Fibroblast of skin of right biceps (primary cell): ENCODE data around the gene EHBP1.
A peak's percentile ranks its signal among the peaks of the same experiment; 100 is the strongest.

Source experiments
- DNase-seq: peaks from one replicate; pipeline ENCODE4 v3.0.0-alpha.2; 2013

The EHBP1 gene

DNA sequence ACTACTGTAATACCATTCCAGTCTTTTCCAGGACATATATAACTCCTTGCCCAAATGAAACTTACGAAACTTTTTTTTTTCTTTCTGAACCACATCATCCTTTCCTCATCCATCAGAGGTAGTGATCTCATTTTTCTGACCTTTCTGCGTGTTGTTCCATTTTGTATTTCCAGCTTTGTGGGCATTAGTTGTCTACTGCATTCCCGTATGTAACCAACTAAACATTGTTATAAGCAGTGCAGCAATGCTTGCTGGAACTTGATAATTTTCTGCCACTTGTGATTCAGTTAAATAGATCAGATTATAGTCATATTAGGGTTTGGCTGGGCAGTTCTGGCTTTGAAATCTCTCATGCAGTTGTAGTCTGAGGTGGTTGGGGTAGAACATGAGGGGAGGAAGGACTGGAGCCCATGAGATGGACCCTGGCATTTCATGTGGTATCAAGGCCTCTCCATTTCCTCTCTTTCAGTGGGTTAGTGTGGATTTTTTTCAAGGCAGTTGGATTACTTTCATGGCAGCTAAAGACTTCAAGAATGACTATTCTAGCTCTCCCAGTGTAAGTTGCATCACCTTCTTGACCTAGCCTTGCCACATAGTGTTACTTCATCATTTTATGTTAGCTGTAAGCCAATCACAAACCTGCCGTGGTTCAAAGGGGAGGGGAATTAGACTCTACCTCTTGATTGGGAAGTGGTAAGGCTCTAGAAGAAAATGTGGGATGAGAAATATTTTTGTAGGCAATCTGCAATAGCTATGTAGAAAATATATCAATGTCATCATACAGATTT is 80.5 kb downstream of the EHBP1 start:
- peak; percentile 61 for DNase-seq

DNA sequence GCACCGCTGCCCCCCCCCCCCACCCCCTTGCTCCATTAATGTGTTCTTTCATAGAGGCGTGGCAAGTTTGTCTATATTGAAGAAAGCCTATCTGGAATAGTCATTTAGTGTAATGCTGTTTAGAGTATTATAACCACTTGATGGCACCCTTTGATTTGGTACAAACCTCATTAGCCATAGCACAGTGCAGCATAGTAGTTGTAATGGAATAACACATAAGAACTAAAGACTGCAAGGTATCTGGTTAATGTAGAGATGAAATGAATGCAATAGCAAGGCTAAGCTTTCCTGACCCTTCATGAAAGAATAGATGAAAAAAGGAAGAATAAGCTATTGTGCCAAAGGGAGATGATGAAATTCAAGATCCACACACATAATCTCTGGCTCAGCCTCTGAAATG is 81.9 kb downstream of the EHBP1 start:
- peak; percentile 44 for DNase-seq

DNA sequence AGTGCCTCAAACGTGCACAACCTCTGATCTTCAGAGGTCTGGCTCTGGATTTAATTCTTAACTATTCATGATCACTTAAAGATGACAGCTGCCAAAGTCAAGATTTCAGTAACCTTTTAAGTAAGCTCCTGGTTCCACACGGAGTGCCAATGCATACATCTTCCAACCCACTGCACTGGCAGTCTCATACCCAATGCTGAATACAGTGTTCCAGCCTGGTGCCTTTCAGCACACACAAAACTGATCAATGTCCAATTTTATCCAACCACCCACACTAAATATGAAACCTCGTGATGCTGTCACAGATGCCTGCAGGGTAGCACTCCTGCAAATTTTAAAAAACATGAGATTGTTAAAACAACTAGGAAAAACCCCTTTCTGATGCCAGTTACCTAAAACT is 84.0 kb downstream of the EHBP1 start:
- DNase-seq, result no peak

DNA sequence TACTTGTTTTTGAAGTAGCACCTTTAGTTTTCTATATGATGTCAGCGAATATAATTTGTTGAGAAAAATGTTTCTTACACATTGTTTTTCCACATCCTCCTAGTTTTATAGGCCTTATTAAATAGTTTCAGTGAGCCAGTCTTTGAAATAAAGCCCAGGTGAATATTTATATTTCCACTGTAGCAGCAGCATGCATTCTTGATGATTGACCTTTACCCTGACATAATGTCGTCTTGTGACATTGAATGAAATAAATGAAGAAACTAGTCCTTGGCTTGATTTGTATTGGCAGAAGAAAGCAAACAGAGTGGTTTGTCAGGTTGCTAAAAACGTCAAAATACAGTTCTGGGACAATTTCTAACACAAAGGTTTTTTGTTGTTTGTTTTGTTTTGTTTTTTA is 84.4 kb downstream of the EHBP1 start:
- DNase-seq, result no peak

DNA sequence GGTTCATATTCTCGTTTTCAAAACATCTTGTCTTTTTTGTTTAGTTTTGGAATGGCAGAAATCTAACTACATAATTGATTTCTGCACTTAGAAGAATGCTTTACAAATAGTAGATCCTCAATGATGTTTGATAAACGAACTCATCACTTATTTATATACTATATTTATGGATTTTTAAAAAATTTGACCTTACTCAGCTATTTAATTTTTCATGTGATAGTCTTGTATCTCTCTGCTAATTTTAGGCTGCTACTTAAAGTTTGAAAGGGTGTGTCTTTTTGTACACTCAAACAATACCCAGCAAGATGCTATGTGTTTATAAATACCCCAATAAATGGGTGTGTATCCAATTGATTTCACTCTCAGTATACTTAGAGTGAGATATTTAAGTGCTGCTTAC is 86.9 kb downstream of the EHBP1 start:
- DNase-seq, result no peak

DNA sequence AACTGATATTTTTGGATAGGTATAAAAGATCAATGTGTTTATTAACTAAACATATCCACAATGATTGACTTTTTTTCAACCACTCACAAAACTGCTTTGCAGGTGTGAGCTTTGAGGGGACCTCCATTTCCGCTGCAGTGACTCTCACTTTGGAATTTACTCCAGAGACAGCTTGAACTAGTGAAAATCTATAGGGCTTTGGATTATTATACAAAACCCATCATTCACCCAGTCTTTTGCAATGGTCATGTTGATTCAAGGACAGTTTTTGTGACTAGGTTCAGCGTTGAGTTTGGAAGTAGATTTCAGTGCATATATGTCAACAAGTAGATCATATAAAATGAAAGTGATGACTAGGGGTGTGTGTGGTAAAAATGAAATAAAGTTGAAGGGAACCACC is 87.7 kb downstream of the EHBP1 start:
- no peak for DNase-seq

DNA sequence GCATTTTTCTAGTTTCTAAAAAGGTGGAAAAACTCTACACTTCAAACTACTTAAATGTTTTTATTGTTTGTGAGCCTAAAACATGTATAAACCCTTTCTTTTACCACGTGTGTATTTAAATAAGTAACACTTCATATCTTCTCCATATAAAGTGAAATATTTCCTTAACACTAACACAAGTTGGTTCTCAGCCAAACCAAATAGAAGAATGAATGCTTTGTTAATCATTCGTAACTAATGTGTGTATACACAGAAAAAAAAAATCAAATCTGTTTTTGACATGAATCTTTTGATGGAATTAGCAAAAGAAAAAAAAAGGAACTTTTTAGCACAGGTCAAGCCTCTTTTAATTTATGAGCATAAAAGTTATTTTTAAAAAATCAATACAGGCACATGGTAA is 89.3 kb downstream of the EHBP1 start:
- DNase-seq, result peak; percentile 66

DNA sequence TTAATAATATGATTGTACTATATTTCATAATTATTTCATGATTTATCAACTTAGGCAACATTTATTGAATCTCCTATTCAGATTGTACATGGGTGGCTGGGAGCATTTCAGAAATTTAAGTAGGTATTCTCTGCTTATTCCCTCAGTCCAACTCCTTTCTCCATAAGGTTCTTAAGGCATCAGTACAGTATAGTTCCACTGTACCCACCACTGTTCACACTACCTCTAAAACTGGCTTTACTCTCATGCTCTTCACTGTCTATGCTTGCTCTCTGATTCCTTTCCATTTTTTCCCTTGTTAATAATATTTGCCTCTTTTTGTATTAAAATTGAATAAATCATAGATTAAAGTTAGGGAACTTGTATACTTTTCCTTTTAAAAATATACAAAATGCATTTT is 89.8 kb downstream of the EHBP1 start:
- DNase-seq, result no peak

DNA sequence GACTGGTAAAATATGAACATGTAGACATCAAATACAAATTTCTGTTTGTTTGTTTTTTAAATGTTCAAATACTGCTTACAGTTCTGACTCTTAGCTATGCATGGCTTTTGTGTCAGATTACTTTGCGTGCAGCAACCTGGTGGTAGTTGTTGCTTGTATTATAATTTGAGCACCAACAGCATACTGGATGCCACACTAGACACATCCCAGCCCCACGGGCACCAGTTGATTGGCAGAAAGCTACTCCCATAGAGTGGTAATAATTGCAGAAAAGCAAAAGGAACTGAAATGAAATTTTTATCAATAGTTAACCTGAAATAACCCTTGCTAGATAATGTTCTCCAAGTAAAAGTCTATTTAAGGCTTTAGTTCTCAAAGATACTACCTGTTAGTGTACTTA is 91.6 kb downstream of the EHBP1 start:
- no peak for DNase-seq

DNA sequence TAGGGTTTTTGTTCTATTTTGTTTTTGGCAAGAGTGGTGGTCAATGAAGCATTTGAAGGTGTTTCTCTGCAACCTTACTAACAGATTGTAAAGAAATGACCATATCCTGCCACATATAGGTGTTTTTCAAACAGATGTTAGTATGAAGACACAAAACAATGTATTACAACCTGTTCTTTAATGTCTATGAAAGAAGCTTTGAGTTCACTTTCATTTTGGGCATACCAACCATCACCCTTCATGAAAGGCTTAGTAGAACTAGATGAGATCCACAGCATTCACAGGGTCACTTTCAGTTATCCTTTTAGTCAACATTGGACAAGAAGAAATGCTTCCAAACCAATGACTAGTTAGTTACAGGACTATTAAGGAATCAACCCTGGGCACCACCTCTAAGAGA is 95.1 kb downstream of the EHBP1 start:
- no peak for DNase-seq

DNA sequence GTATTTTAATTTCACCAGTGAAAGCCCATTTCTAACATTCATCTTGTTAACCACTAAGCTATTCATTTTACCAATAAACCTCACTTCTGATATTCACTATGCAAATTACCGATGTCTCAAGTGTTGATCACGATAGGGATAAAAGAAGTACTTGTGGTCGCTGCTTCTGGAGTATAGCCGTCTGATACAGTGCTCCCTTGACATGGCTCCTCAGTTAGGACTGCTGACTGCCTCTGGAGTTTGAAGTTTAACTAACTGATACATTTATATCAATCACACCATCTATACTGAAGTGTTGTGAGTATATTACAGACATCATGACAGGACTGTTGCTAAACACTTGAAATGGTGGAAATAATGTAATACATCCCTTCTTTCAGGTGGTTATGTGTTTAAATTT is 95.6 kb downstream of the EHBP1 start:
- no peak for DNase-seq

DNA sequence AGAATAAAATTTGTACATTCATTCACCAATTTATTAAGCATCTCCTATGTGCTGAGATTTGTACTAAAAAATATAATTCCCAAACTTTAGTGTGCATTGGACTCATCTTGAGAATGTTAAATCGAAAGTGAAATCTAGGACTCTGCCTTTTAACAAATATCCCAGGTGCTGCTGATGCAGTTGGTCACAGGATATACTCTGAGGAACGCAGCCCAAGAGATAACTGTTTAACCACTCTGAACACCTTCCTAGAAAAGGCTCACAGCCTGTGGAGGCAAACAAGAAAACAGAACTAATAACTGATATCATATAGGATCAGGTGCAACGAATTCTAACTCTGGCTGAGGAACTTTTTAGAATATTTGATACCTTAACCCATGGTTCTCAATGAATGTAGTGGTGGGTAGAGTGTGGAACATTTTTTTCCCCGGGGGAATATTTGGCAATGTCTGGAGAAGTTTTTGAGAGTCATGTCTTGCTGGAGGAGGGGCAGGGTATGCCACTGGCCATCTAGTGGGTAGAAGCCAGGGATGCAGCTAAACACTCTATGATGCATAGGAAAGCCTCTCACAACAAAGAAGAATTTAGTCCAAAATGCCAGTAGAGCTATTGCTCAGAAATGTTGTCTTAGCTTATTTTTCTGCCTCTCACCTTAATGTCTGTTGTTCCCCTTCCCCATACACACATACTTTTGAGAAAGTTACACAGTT is 96.5 kb downstream of the EHBP1 start:
- no peak for DNase-seq

DNA sequence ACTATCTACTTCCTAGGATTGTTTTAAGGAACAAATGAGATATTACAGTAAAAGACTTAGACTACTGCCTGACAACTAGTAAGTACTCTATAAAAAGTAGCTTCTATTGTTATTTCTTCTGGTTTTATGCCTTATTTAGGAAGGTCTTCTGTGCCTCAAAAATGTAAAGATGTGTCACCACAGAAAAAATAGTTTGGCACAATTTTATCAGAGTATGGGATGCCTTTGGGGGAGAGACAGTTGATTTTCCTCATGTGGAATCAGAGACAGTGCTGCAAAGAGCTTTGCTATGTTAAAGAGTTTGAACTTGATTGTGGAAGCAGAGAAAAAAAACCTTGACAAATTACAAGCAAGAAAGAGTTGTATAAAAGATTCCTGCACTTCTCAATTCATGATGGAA is 98.4 kb downstream of the EHBP1 start:
- peak; percentile 61 for DNase-seq

DNA sequence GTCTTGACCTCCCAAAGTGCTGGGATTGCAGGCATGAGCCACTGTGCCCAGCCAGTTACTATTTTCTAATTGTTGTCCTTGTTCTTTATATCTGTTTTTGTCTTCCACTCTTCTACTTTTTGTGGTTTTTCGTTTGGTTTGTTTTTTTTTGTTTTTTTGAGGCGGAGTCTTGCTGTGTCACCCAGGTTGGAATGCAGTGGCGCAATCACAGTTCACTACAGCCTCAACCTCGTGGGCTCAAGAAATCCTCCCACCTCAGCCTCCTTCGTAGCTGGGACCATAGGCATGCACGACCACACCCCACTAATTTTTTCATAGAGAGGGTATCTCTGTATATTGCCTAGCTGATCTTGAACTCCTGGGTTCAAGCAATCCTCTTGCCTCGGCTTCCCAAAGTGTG is 100.7 kb downstream of the EHBP1 start:
- DNase-seq, result no peak

DNA sequence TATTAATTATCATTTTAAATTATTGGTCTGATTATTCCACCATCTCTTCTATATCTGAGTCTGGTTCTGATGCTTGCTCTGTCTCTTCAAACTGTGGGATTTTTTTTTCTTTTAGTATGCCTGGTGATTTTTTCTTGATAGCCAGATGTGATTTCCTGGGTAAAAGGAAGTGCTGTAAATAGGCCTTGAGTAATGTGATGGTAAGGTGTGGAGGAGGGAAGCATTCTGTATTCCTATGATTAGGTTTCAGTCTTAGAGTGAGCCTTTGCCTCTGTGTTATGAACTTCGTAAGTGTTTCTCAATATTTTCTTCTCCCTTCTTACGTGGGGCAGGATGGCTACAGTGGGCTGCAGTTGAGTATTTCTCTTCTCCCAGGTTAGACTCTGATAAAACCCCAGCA is 103.0 kb downstream of the EHBP1 start:
- no peak for DNase-seq

DNA sequence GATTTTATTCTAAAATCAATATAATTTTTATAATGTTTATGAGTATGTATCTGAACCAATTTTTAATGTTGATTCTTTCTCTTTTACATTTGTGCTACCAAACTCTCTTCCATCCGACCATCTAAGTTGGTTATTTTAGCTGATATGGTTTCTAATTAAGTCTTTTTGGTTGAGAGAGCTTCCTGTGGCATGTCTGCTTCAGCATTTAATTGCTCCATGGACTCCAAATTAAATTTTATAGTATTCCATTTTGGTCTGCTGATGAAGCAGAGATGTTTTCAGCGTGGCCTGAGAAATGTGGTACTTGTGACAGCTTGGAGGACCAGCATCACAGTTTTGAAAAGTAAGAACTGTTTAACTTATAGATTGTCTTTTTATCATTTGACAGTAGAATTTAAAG is 105.6 kb downstream of the EHBP1 start:
- DNase-seq, result no peak

DNA sequence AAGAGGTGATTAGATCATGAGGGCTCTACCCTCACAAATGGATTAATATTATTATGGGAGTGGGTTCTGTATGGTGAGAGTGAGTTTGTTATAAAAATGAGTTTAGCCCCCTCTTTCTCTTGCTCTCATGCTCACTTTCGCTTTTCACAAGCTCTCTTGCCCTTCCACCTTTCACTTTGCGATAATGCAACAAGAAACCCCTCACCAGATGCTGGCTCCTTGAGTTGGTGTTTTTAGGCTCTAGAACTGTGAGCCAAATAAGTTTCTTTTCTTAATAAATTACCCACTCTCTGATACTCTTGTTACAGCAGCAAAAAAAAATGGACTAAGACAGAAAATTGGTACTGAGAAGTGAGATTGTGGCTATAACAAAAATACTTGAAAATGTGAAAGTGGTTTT is 106.5 kb downstream of the EHBP1 start:
- DNase-seq, result no peak

DNA sequence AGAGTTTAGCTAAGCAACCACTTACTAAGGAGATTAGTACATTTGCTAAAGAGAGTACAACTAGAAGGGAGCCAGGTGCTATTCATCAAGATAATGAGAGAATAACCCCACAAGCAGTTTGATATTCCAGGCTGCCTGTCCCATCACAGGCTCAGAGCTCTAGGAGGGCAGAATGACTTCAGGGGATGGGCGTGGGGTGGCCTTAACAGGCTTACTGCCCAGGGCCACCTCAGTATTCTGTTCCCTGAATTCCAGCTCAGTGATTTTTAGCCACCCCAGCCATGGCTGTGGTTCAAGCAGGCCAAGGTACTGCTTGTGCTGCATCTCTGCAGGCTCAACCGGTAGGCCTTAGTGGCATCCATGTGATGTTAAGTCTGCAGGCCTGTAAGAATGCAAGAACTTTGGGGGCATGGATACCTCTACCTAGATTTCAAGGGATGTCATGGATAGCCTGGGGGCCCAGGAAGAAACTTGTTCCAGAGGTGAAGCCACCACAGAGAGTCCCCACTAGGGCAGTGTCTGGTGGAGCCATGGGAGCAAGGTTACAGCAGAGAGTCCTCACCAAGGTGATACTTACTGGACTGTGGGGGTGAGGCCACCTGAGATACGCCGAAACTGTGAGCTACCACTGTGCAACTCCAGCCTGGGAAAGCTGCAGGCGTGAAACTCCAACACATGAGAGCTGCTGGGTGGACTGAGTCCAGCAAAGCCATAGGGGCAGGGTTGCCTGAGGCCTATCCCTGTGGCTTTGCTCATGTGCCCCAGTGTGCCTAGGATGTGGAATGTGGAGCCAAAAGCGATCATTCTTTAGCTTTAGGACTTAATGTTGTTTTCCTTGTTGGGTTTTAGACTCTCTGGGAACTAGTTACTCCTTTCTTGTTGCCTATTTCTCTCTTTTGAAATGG is 107.7 kb downstream of the EHBP1 start:
- no peak for DNase-seq

DNA sequence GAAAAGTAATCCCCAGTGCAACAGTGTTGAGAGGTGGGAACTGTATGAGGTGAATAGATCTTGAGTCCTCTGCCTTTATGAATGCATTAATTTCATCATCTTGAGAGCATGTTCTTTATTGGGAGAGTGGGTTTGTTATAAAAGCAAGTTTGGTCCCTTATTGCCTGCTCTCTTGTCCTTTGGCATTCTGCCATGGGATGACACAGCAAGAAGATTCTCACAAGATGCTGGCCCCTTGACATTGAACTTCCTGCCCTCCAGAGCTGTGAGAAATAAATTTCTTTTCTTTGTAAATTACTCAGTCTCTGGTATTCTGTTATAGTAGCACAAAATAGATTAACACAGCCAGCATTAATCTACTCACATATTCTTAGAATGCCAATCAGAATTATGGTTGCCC is 108.6 kb downstream of the EHBP1 start:
- peak; percentile 89 for DNase-seq

DNA sequence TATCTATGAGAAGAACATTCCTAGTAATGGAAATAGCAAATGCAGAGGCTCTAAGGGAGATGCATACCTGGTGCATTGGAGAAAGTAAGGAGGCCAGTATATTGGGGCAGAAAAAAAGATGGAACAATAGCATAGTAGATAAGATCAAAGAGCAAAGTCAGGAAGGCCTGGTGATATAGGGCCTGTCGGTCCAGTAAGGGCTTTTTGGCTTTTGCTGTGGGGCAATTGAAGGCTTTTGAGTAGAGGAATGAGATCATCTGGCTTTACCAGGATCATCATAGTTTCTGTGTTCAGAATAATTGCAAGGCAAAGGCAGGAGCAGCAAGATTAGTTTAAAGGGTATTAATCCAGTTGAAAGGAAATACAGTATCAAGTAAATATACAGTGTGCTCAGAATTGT is 111.8 kb downstream of the EHBP1 start:
- DNase-seq, result no peak

DNA sequence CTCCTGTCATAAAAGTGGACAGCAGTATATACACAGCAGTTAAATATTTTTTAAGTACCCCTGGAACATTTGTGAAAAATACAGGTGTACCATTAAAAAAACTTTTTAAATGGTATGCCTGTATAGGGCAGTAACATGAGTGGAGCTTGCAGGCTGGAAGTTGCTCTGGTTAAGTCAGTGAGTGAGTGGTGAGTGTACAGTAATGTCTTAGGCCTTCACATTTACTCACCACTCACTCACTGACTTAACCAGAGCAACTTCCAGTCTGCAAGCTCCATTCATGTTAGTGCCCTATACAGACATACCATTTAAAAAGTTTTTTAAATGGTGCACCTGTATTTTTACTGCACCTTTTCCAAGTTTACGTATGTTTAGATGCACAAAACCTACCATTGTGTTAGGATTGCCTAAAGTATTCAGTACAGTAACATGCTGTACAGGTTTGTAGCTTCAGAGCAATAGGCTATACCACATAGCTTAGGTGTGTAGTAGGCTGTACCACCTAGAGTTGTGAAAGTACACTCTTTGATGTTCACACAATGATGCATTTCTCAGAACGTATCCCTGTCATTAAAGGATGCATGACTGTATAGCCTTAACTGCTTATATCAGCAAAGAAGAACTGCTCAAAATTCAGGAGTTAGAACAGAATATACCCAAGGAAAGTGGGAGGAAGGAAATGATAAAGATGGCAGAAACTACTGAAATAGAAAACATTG is 112.6 kb downstream of the EHBP1 start:
- DNase-seq, result peak; percentile 40

DNA sequence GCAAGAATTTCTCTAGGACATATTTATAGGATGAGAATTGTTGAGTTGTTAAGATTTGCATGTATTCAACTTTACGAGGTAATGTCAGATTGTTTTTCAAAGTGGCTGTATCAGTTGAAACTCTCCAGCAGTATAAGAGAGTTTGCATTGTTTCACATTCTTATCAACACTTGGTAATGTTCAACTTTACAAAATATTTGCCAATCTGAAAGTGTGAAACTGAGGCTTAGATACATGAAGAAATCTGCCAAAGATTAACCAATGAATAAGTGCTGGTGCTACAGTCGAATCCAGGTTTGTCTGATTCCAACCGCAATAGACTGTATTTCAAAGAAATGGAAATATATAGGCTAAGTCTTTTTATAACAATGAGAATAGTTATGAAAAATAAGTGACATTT is 117.0 kb downstream of the EHBP1 start:
- no peak for DNase-seq

DNA sequence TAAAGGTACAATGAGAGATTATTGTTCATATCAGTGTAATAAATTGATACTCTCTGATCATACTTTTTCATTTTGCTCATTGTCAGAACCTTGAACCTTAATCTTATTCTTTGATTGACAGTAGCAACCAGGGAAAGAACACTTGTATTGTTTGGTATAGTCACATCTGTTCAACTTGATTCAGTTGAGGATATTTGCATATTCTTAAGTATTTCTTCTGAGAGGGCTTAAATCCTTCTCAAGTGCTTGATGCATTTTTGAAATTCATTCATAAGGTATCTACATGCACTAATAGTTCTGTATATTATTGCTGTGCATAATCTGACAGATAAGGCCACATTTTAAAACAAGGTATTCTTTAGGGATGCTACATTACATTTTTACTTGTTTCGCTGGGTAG is 118.9 kb downstream of the EHBP1 start:
- DNase-seq, result no peak
